OCI-LY3 (cell line): ENCODE results near the gene PLEKHF1.

Source experiments
- EZH2phosphoT487 ChIP-seq: fragments of 200-600 bp; shearing (Covaris generic); IDR thresholded peaks from 2 replicates; pipeline ENCODE4 v1.6.1; 2018; ENCODE audit warnings: antibody characterized with exemption, mixed run types, low read depth
- TF ChIP-seq, protein P1 (sequence below): fragments of 200-600, 300-600 bp; sonication (generic); IDR thresholded peaks from 2 replicates; pipeline ENCODE4 v1.5.1; 2014; ENCODE audit warnings: antibody characterized with exemption, low read length, low read depth

DNA sequence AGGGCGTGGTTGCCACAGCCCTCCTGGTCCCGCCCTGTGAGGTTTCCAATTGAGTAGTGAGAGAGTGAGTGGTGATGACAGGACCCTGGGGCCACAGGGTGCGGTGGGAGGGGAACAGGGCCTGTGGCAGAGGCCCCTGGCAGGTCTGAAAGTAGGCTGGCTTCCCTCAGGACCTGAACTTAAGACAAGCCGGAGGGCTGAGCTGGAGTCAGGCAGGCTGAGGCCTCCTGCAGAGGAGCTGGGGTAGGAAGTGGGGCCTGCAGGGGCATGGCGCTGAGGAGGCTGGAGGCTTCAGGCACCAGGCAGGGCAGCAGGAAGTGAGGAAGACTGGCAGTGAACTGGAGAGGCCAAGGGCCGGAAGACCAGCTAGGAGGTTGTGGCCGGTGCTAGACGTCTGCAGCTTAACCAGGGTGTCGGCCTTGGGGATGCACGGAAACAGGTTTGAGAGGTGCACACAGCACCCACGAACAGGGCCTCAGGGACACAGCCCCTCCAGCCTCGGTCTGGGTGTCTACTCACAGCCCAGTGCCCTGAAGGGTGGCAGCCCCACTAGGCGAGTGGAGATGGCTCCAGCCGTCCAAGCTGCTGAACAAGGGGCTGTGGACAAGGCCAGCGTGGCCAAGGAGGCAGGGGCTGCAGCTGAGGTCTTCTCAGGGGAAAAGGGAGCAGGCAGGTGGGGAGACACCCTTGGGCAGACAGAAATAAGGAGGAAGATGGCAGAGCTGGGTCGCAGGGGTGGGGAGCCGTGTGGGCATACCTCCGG lies 41.4 kb upstream of the PLEKHF1 start:
- TF ChIP-seq, protein P1, sequence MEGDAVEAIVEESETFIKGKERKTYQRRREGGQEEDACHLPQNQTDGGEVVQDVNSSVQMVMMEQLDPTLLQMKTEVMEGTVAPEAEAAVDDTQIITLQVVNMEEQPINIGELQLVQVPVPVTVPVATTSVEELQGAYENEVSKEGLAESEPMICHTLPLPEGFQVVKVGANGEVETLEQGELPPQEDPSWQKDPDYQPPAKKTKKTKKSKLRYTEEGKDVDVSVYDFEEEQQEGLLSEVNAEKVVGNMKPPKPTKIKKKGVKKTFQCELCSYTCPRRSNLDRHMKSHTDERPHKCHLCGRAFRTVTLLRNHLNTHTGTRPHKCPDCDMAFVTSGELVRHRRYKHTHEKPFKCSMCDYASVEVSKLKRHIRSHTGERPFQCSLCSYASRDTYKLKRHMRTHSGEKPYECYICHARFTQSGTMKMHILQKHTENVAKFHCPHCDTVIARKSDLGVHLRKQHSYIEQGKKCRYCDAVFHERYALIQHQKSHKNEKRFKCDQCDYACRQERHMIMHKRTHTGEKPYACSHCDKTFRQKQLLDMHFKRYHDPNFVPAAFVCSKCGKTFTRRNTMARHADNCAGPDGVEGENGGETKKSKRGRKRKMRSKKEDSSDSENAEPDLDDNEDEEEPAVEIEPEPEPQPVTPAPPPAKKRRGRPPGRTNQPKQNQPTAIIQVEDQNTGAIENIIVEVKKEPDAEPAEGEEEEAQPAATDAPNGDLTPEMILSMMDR, result no peak
- no peak for TF ChIP-seq EZH2phosphoT487
